Measurements from ENCODE around the gene NEUROD4.

- TF ChIP-seq CTCF (conservative IDR thresholded peaks at IDR 0.05; ENCODE audit: low read depth, low read length), result no peak
- TF ChIP-seq EZH2 (IDR thresholded peaks at IDR 0.05; ENCODE audit: borderline replicate concordance, low read depth, low read length, poor library complexity, severe bottlenecking), result no peak
Observed at GRCh38 chr12:54987611-54988231, 32.1 kb upstream of the NEUROD4 start.

Measured in A673 (cell line).